Astrocyte of the spinal cord (primary cell): ENCODE measurements around the gene ST3GAL6.

ENCODE experiments used
- DNase-seq: peaks from one replicate; pipeline ENCODE4 v3.0.0; 2011; ENCODE audit warnings: low read depth, low spot score
- H3K4me3 ChIP-seq: 2 replicates; pipeline ENCODE4 v1.5.1; 2011; ENCODE audit warnings: low read depth, mild to moderate bottlenecking, low read length, moderate library complexity
- in situ Hi-C: cut with HindIII; loops from 2 replicates; pipeline ENCODE4 v1.10.0; 2017; ENCODE audit warnings: low sequenced_read_pairs
- TF ChIP-seq, protein P1 (sequence below): IDR thresholded peaks from 2 replicates; pipeline ENCODE4 v1.5.1; 2012; ENCODE audit warnings: low read depth, mild to moderate bottlenecking, low read length, inconsistent platforms

The ST3GAL6 gene

GRCh38 chr3:98766924-98767323 lies 3.8 kb downstream of the ST3GAL6 start:
- in situ Hi-C loops, result no loop called here
- no peak overlapping the region for H3K4me3 ChIP-seq
- TF ChIP-seq, protein P1, sequence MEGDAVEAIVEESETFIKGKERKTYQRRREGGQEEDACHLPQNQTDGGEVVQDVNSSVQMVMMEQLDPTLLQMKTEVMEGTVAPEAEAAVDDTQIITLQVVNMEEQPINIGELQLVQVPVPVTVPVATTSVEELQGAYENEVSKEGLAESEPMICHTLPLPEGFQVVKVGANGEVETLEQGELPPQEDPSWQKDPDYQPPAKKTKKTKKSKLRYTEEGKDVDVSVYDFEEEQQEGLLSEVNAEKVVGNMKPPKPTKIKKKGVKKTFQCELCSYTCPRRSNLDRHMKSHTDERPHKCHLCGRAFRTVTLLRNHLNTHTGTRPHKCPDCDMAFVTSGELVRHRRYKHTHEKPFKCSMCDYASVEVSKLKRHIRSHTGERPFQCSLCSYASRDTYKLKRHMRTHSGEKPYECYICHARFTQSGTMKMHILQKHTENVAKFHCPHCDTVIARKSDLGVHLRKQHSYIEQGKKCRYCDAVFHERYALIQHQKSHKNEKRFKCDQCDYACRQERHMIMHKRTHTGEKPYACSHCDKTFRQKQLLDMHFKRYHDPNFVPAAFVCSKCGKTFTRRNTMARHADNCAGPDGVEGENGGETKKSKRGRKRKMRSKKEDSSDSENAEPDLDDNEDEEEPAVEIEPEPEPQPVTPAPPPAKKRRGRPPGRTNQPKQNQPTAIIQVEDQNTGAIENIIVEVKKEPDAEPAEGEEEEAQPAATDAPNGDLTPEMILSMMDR, result no peak
- no peak for DNase-seq

GRCh38 chr3:98768961-98769360 lies 5.8 kb downstream of the ST3GAL6 start:
- H3K4me3 ChIP-seq, result no peak overlapping the region
- no peak for DNase-seq
- TF ChIP-seq, protein P1, result no peak
- in situ Hi-C loops, result no loop called here

DNA sequence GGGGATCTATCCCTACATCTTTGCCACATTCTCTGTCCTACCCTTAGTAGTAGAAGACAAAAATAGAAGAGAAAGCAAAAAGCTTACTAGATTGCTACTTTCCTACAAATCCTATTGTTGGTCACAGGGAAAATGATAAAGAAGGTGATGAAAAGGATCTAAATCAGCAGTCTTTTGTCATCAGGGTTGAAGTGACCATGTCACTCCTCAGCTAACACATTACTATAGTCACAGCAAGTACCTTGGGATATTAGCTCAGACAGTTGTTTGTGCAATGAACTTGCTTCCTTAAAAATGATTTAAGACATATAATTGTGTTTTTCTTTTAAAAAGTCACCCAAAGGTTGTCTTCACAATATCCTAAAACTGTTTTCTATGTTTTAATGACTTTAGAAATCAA lies 6.3 kb downstream of the ST3GAL6 start:
- no peak for DNase-seq
- in situ Hi-C loops, result no loop called here
- TF ChIP-seq, protein P1, result no peak
- H3K4me3 ChIP-seq, result no peak overlapping the region

- DNase-seq, result no peak
- in situ Hi-C loops, result no loop called here
- no peak overlapping the region for H3K4me3 ChIP-seq
- TF ChIP-seq, protein P1, result no peak
These were observed 7.3 kb downstream of the ST3GAL6 start for GRCh38 chr3:98770261-98771039.

GRCh38 chr3:98772022-98772421 lies 8.9 kb downstream of the ST3GAL6 start:
- TF ChIP-seq, protein P1, result no peak
- in situ Hi-C loops, result no loop called here
- DNase-seq, result no peak
- no peak overlapping the region for H3K4me3 ChIP-seq

DNA sequence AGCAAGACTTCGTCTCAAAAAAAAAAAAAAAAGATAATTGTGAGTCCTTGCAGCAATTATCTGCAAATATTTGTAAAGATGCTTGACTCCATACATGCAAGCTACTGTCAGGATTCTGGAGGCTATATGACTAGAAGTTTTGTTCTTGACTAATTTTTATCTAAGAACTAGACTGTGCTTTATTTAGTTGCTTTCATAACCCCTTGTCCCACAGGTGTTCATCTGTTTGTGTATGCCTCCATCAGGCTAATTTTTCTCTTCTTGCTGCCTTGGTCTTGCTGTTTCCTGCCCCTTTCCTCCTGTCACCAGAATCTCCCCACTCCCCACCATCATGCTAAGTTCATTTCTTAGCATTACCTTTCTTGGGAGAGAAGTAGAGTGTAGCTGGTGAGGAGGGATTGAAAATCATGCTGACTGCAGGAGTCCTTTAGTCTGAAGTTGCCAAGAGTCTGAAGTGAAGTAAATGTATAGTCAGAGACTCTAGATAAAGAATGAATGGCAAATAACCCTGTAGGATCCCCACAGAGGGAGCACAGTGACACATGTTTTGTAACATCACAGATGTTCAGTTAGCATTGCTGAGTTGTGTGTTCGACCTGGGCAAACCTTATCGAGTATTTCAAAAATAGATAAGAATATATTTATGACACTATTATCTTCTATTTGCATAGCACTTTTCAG lies 12.5 kb downstream of the ST3GAL6 start:
- in situ Hi-C loops, result loop anchor here (25.0 kb wide), 1 partner anchor 163 kb away; no protein-coding TSS in a partner anchor
- TF ChIP-seq, protein P1, result no peak
- H3K4me3 ChIP-seq, result no peak overlapping the region
- DNase-seq, result no peak
